B cell (primary cell): Measurements from ENCODE around the gene PAQR6. TPM values are rescaled to one million over a fixed set of nuclear protein-coding genes. Genes with fewer than 3 reads are reported as not detected.
A peak's percentile ranks its signal among the peaks of the same experiment; 100 is the strongest.

Experiments used
- ATAC-seq: fragments of 200-7000 bp; cut with Tn5 transposase; one replicate; pipeline ENCODE4 v1.10.0; 2021; ENCODE audit warnings: low read depth, mild to moderate bottlenecking, moderate number of reproducible peaks, moderate library complexity
- CTCF ChIA-PET: fragments of 350-600 bp; sonication (Branson Sonifier 250); formaldehyde crosslinking; loops from one replicate; lab custom pipeline; 2021; ENCODE audit warnings: antibody characterized with exemption, inconsistent platforms; lab: Charles Lee
- POLR2A ChIA-PET: fragments of 350-600 bp; sonication (Branson Sonifier 250); formaldehyde crosslinking; loops from one replicate; lab custom pipeline; 2021; ENCODE audit warnings: antibody characterized with exemption; lab: Charles Lee
- DNase-seq: peaks from one replicate; pipeline ENCODE4 v3.0.0; 2013
- H2AFZ ChIP-seq: 2 replicates; pipeline ENCODE4 v1.6.1; 2012; ENCODE audit warnings: mild to moderate bottlenecking, low read depth, low read length; ENCODE audit not compliant: insufficient read depth, poor library complexity, severe bottlenecking
- H3K27ac ChIP-seq, 2 donors: 1 replicate in 1 of 2; 2 replicates in 1 of 2; pipeline ENCODE4 v1.5.1; 2012 to 2013; ENCODE audit warnings: low read length in 2 of 2, mild to moderate bottlenecking in 2 of 2, moderate library complexity in 1 of 2
- H3K27me3 ChIP-seq, 4 experiments: fragments of 200-600 bp in 1 of 4; sonication (generic) in 1 of 4; replicated peaks in 1 of 4; 1 replicate in 2 of 4; 2 replicates in 2 of 4; pipeline versions ENCODE4 v1.6.1 to v1.7.0; 2013 to 2016; ENCODE audit warnings: low read length in 3 of 4, mild to moderate bottlenecking in 2 of 4, mixed read lengths in 1 of 4, moderate library complexity in 1 of 4; ENCODE audit not compliant: insufficient read depth in 4 of 4, control insufficient read depth in 3 of 4; ENCODE audit errors: control extremely low read depth in 1 of 4
- H3K36me3 ChIP-seq, 2 experiments: replicated peaks in 1 of 2; 1 replicate in 1 of 2; 2 replicates in 1 of 2; pipeline versions ENCODE4 v1.6.1 to v1.7.1; 2013; ENCODE audit warnings: low read length in 1 of 2; ENCODE audit not compliant: insufficient read depth in 2 of 2, control insufficient read depth in 1 of 2; ENCODE audit errors: control extremely low read depth in 1 of 2, extremely low read depth in 1 of 2
- H3K4me1 ChIP-seq, 2 donors: fragments of 200-600 bp in 1 of 2; sonication (generic) in 1 of 2; 1 replicate in 1 of 2; 2 replicates in 1 of 2; pipeline versions ENCODE4 v1.5.1 to v1.6.1; 2013 to 2017; ENCODE audit warnings: low read length in 2 of 2; ENCODE audit not compliant: control insufficient read depth in 2 of 2, insufficient read depth in 2 of 2
- H3K4me2 ChIP-seq: replicated peaks from 2 replicates; pipeline ENCODE3; 2012; ENCODE audit warnings: mild to moderate bottlenecking, low read depth, low read length; ENCODE audit not compliant: poor library complexity, severe bottlenecking
- H3K4me3 ChIP-seq, 5 experiments: fragments of 200-600 bp in 1 of 5; sonication (generic) in 1 of 5; 1 replicate in 3 of 5; 2 replicates in 2 of 5; pipeline versions ENCODE4 v1.5.1 to v1.7.0; 2011 to 2016; ENCODE audit warnings: low read length in 4 of 5, mild to moderate bottlenecking in 4 of 5, low read depth in 2 of 5, control low read depth in 1 of 5, moderate library complexity in 1 of 5; ENCODE audit not compliant: insufficient read depth in 1 of 5; ENCODE audit errors: control extremely low read depth in 1 of 5, extremely low read depth in 1 of 5
- H3K79me2 ChIP-seq: fragments of 200-600 bp; sonication (generic); one replicate; pipeline ENCODE4 v1.6.0; 2016; ENCODE audit warnings: low read length; ENCODE audit not compliant: control insufficient read depth, insufficient read depth
- H3K9ac ChIP-seq: fragments of 200-600 bp; sonication (generic); 2 replicates; pipeline ENCODE4 v1.6.1; 2017; ENCODE audit warnings: mild to moderate bottlenecking, low read length, moderate library complexity
- H3K9me3 ChIP-seq, 3 donors: one replicate each; pipeline versions ENCODE4 v1.6.1 to v1.7.1; 2013; ENCODE audit warnings: low read length in 2 of 3; ENCODE audit not compliant: control insufficient read depth in 2 of 3, insufficient read depth in 1 of 3; ENCODE audit errors: control extremely low read depth in 1 of 3
- H4K20me1 ChIP-seq: 2 replicates; pipeline ENCODE4 v1.6.0; 2012; ENCODE audit warnings: mild to moderate bottlenecking, low read length; ENCODE audit not compliant: insufficient read depth, control insufficient read depth, poor library complexity, severe bottlenecking
- H3K27ac Mint-ChIP-seq: one replicate; pipeline ENCODE4 v1.8.0; 2021; ENCODE audit warnings: mixed read lengths
- H3K27me3 Mint-ChIP-seq: one replicate; pipeline ENCODE4 v1.8.0; 2021; ENCODE audit warnings: mixed read lengths
- H3K4me1 Mint-ChIP-seq: one replicate; pipeline ENCODE4 v1.8.0; 2021; ENCODE audit warnings: mixed read lengths
- H3K4me3 Mint-ChIP-seq: one replicate; pipeline ENCODE4 v1.8.0; 2021; ENCODE audit warnings: mixed read lengths
- H3K9me3 Mint-ChIP-seq: one replicate; pipeline ENCODE4 v1.8.0; 2022; ENCODE audit warnings: mixed read lengths; ENCODE audit not compliant: insufficient read depth
- EZH2 ChIP-seq: IDR thresholded peaks from 2 replicates; pipeline ENCODE4 v1.6.1; 2012; ENCODE audit warnings: borderline replicate concordance, low read depth, mild to moderate bottlenecking, moderate library complexity, low read length; ENCODE audit not compliant: insufficient read depth, poor library complexity, severe bottlenecking
- WGBS: methylation state at CpG from one replicate; pipeline ENCODE4 v1.1.5; 2013; ENCODE audit warnings: missing lambda C conversion rate; ENCODE audit not compliant: insufficient coverage; 5-methylcytosine and 5-hydroxymethylcytosine counted together
- intact Hi-C: fragments of 100-400 bp; cut with micrococcal nuclease; formaldehyde crosslinking; loops from one replicate; pipeline ENCODE4 v1.10.0; 2022
- polyA plus RNA-seq: library from polyadenylated mRNA; depleted of rRNA; stranded (reverse); fragments of >200 nt; gene quantifications from 2 replicates; pipeline ENCODE4 v1.2.3, GENCODE V29; 2012
- total RNA-seq, 2 donors: library from RNA; stranded (reverse); fragments of 120-200 nt in 1 of 2; gene quantifications; 1 replicate in 1 of 2; 2 replicates in 1 of 2; pipeline versions ENCODE4 v1.2.3 to v1.2.4, GENCODE V29; 2013 to 2022
- TF ChIP-seq, protein P1 (sequence below): fragments of 200-600 bp; IDR thresholded peaks from one replicate; pipeline ENCODE4 v1.8.0; 2022; ENCODE audit warnings: antibody characterized with exemption, mild to moderate bottlenecking

The PAQR6 gene
- total and polyA plus RNA-seq, 2 donors (not counting 1 experiment from before 2014, with no cell fraction given), result 1.3 to 1.8 TPM

DNA sequence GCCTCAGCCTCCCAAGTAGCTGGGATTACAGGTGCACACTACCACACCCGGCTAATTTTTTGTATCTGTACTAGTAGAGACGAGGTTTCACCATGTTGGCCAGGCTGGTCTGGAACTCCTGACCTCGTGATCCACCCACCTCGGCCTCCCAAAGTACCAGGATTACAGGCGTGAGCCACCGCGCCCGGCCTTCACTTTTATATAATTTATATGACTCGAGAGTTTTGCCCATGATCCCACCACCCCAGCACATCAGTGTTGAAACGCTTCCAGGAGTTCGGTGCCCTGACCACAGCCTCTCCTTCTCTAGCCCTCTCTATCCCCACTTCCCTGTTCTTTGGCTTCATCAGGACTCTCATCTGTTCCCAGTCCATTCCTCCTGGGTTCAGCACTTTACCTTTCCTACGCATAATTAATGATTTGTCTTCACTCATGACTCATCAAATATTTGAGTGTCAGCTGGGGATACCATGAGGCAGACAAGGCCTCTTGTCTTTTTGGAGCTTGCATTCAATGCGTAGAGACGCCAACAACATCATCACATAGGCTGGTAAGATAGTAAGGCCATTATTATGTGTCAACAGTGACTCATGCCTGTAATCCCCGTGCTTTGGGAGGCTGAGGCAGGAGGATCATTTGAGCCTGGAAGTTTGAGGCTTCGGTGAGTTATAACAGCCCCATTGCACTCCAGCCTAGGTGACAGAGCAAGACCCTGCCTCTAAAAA is 33.7 kb downstream of the PAQR6 start:
- Histone ChIP-seq H3K9me3 (no peaks in the 10 kb centered on the region), H3K4me2 (peak overlapping the region; percentile 93), H2AFZ (no peak overlapping the region), H3K79me2 (peaks cover 40% of the 10 kb centered on the region), H4K20me1 (peaks cover 8% of the 10 kb centered on the region), H3K27me3 (no peaks in the 10 kb centered on the region), H3K9ac (no peak overlapping the region), H3K4me1 (peaks cover 14 to 19% of the 10 kb centered on the region in 2 donors), H3K4me3 (peak overlapping the region in 1 of 5 experiments; percentile 92), H3K36me3 (peaks cover 0 to 20% of the 10 kb centered on the region in 2 experiments), H3K27ac (no peak overlapping the region)
- H3K4me3 Mint-ChIP-seq, result peak overlapping the region; percentile 76
- peaks cover 34% of the 10 kb centered on the region for H3K4me1 Mint-ChIP-seq
- CTCF ChIA-PET, result interaction anchor here (1.6 to 3.0 kb wide), 4 partner anchors 11 to 85 kb away, joined by 4 to 43 read pairs (median 9); partner anchors contain the start of gene SMG5
- 86% methylated on average over 12 of the region's 16 CpGs for WGBS
- TF ChIP-seq EZH2, result no peak
- TF ChIP-seq, protein P1, sequence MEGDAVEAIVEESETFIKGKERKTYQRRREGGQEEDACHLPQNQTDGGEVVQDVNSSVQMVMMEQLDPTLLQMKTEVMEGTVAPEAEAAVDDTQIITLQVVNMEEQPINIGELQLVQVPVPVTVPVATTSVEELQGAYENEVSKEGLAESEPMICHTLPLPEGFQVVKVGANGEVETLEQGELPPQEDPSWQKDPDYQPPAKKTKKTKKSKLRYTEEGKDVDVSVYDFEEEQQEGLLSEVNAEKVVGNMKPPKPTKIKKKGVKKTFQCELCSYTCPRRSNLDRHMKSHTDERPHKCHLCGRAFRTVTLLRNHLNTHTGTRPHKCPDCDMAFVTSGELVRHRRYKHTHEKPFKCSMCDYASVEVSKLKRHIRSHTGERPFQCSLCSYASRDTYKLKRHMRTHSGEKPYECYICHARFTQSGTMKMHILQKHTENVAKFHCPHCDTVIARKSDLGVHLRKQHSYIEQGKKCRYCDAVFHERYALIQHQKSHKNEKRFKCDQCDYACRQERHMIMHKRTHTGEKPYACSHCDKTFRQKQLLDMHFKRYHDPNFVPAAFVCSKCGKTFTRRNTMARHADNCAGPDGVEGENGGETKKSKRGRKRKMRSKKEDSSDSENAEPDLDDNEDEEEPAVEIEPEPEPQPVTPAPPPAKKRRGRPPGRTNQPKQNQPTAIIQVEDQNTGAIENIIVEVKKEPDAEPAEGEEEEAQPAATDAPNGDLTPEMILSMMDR, result no peak
- intact Hi-C loops, result loop anchor here (5.0 kb wide), 1 partner anchor 357 kb away; the partner anchor contains the start of genes GON4L and SYT11
- DNase-seq (no peak), ATAC-seq (no peak)
- H3K27ac Mint-ChIP-seq, result peak overlapping the region; percentile 77
- no peaks in the 10 kb centered on the region for H3K9me3 Mint-ChIP-seq
- POLR2A ChIA-PET, result interaction anchor here (1.8 kb wide), 1 partner anchor 20 kb away, joined by 8 read pairs; the partner anchor contains the start of gene SLC25A44
- H3K27me3 Mint-ChIP-seq, result no peaks in the 10 kb centered on the region

DNA sequence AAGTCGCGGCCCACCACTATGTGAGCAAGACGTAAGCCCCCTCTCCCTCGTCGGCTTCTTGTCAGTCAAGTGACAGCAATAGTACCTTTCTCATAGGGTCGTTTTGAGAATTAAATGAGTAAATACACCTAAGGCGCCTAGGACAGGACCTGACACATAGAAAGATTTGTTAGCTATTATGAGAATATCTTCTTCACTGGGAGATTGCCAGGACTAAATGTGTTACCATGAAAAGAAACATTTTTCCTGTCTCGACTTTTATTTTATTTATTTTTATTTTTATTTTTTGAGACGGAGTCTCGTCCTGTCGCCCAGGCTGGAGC is 34.3 kb downstream of the PAQR6 start:
- no peak for TF ChIP-seq EZH2
- TF ChIP-seq, protein P1, result no peak
- Mint-ChIP-seq H3K9me3 (no peaks in the 10 kb centered on the region), H3K27me3 (no peaks in the 10 kb centered on the region), H3K27ac (peak overlapping the region; percentile 99), H3K4me3 (peak overlapping the region; percentile 98), H3K4me1 (peaks cover 33% of the 10 kb centered on the region)
- peaks cover 0 to 25% of the 10 kb centered on the region in 2 experiments for H3K36me3 ChIP-seq
- peaks cover 14 to 19% of the 10 kb centered on the region in 2 donors for H3K4me1 ChIP-seq
- H3K4me3 ChIP-seq, result peak overlapping the region; percentile 75 to 95 (median 81)
- ChIA-PET CTCF (interaction anchor here (0.9 to 3.0 kb wide), 8 partner anchors 12 to 117 kb away, joined by 3 to 43 read pairs (median 6); partner anchors contain the start of gene SMG5), POLR2A (interaction anchor here (0.5 to 2.1 kb wide), 6 partner anchors 11 to 354 kb away, joined by 4 to 9 read pairs (median 4); partner anchors contain the start of genes SEMA4A, SLC25A44, SMG5 and SYT11)
- no peaks in the 10 kb centered on the region for H3K9me3 ChIP-seq
- peak overlapping the region; percentile 88 for H2AFZ ChIP-seq
- H3K27ac ChIP-seq, result peak overlapping the region; percentile 93 to 94
- H4K20me1 ChIP-seq, result peaks cover 4% of the 10 kb centered on the region
- H3K79me2 ChIP-seq, result peaks cover 40% of the 10 kb centered on the region
- intact Hi-C loops, result loop anchor here (1.0 to 5.0 kb wide), 7 partner anchors 19 to 356 kb away; partner anchors contain the start of genes CCT3, GON4L, SLC25A44 and SMG5
- H3K9ac ChIP-seq, result peak overlapping the region; percentile 77
- no peaks in the 10 kb centered on the region for H3K27me3 ChIP-seq
- ATAC-seq (no peak), DNase-seq (no peak)
- 79% methylated on average over 3 of the region's 11 CpGs for WGBS
- peak overlapping the region; percentile 93 for H3K4me2 ChIP-seq
